ENCODE measurements around the gene WFDC1.

WFDC1 gene, protein sequence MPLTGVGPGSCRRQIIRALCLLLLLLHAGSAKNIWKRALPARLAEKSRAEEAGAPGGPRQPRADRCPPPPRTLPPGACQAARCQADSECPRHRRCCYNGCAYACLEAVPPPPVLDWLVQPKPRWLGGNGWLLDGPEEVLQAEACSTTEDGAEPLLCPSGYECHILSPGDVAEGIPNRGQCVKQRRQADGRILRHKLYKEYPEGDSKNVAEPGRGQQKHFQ

DNA sequence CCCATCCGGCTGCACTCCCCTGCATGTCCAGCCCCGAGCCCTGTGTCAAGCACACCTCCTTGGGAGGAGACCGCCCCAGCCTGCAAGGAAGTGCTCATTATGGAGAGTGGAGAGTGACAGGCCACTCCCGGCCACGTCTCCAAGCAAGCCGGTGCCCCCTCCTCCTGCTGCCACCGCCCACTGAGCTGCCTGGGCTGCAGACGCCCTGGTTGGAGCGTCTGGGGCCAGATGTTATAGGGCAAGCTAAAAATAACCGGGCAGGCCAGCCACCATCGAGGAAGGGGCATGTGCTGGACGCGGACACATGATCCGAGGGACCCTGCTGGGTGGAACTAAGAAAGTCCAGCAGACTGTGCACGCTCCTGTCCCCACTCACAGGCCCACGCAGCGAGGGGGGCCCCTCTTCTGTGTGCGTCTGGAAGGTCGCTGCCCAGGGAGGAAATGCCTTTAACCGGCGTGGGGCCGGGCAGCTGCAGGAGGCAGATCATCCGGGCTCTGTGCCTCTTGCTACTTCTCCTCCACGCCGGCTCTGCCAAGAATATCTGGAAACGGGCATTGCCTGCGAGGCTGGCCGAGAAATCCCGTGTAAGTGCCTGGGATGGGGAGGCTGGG, at the start of gene WFDC1:
Gene WFDC1, plus strand, starts transcription at position 348 of the 612 bp plus-strand sequence. Its CDS starts 94 bp downstream, at position 442.
- Histone ChIP-seq H3K4me1 (ENCODE audit: insufficient read depth, low read length) (peaks cover 15% of the 10 kb centered on the region), H3K36me3 (ENCODE audit: insufficient read depth, low read length) (no peaks in the 10 kb centered on the region), H3K27me3 (ENCODE audit: insufficient read depth, low read length) (no peaks in the 10 kb centered on the region), H2AFZ (ENCODE audit: low read depth, low read length) (peak within 1 kb of the TSS; percentile 71), H3K9me3 (ENCODE audit: low read length) (no peaks in the 10 kb centered on the region), H3K4me3 (ENCODE audit: low read length) (peak within 1 kb of the TSS; percentile 8)

DNA sequence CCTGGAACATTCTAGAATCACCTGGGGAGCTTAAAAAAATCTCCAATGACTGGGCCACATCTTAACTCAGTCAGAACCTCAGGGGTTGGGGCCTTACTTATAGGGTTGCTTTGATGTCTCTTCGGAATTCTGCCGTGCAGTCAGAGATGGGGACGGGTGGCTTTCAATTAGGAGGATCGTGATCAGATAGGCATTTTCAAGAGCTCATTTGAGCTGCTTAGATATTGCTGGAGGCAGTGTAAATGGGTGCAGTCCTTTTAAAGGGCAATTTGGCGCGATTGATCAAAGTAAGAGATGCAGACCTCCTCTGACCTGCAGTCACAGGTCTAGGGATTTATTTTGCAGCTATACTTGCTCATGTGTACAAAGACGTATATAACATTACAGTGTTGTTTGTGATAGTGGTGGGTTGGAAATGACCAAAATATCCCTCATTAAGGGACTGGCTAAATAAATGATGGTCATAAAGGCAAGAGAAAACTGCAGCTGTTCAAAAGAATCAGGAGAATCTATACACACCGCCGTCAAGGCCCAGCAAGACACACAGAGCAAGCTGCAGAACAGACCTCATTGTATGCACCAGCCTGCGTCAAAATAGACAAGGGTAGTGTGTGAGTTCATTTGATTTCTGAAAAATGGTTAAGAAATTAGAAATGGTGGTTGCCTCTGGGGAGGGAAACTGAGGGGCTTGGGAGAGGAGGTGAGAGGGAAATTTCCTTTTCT, 48.6 kb upstream of the WFDC1 start:
- Histone ChIP-seq H3K4me1 (ENCODE audit: insufficient read depth, low read length) (no peaks in the 10 kb centered on the region), H3K27me3 (ENCODE audit: insufficient read depth, low read length) (peaks cover 4% of the 10 kb centered on the region), H3K36me3 (ENCODE audit: insufficient read depth, low read length) (no peaks in the 10 kb centered on the region), H3K9me3 (ENCODE audit: low read length) (peaks cover 3% of the 10 kb centered on the region), H2AFZ (ENCODE audit: low read depth, low read length) (no peak overlapping the region), H3K4me3 (ENCODE audit: low read length) (no peak overlapping the region)

DNA sequence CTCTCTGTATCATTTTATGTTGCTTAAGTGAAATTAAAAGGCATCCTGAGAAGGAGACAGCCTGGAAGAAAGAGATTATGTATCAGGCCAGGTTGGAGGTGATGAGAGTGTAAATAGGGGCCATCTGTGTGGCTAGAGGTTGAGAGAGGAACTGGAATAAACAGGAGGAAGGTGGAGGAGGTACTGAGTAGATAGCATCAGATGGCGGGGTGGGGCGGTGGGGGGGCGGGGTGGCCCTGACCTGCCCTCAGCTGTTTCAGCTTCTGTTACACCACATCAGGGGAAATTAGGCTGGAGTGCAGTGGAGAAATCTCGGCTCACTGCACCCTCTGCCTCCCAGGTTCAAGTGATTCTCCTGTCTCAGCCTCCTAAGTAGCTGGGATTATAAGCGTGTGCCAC, 48.0 kb upstream of the WFDC1 start:
- H3K4me3 ChIP-seq (ENCODE audit: low read length), result no peak overlapping the region
- no peaks in the 10 kb centered on the region for H3K36me3 ChIP-seq (ENCODE audit: insufficient read depth, low read length)
- peaks cover 3% of the 10 kb centered on the region for H3K9me3 ChIP-seq (ENCODE audit: low read length)
- no peaks in the 10 kb centered on the region for H3K4me1 ChIP-seq (ENCODE audit: insufficient read depth, low read length)
- no peak overlapping the region for H2AFZ ChIP-seq (ENCODE audit: low read depth, low read length)
- H3K27me3 ChIP-seq (ENCODE audit: insufficient read depth, low read length), result peaks cover 4% of the 10 kb centered on the region

DNA sequence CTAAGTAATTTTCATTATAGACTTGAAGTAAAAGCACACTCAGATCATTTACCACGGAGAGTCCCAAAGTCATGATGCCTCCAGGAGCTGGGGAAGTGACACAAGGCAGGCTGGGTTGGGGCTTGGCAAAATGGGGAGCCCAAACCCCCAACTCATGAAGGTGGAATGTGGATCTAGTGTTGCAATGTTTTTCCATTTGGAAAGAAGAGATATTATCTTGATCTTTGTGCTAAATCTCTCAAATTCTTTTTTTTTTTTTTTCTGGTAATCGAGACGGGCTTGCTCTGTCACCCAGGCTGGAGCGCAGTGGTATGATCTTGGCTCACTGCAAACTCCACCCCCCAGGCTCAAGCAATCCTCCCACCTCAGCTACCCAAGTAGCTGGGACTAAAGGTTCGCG, 47.3 kb upstream of the WFDC1 start:
- Histone ChIP-seq H3K4me1 (ENCODE audit: insufficient read depth, low read length) (peaks cover 4% of the 10 kb centered on the region), H3K27me3 (ENCODE audit: insufficient read depth, low read length) (peaks cover 4% of the 10 kb centered on the region), H3K36me3 (ENCODE audit: insufficient read depth, low read length) (no peaks in the 10 kb centered on the region), H3K4me3 (ENCODE audit: low read length) (no peak overlapping the region), H3K9me3 (ENCODE audit: low read length) (peaks cover 3% of the 10 kb centered on the region), H2AFZ (ENCODE audit: low read depth, low read length) (no peak overlapping the region)

DNA sequence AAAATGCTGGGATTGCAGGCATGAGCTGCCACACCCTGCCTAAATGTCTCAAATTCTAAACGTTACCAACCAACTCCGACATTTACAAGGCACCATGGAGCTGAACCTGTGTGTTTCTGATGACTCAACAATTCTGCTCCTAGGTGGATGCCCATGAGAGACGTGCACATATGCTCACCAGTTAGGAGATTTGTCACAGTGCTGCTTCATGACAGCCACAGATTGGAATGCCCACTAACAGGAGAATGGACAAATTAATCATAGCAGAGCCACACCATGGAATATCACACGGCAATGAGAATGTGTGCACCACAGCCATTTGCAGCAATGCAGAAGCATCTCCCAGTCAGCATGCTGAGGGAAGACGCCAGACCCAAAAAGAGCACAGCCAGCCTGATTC, 46.8 kb upstream of the WFDC1 start:
- Histone ChIP-seq H2AFZ (ENCODE audit: low read depth, low read length) (no peak overlapping the region), H3K9me3 (ENCODE audit: low read length) (peaks cover 3% of the 10 kb centered on the region), H3K4me1 (ENCODE audit: insufficient read depth, low read length) (peaks cover 7% of the 10 kb centered on the region), H3K27me3 (ENCODE audit: insufficient read depth, low read length) (peaks cover 4% of the 10 kb centered on the region), H3K4me3 (ENCODE audit: low read length) (no peak overlapping the region), H3K36me3 (ENCODE audit: insufficient read depth, low read length) (no peaks in the 10 kb centered on the region)

DNA sequence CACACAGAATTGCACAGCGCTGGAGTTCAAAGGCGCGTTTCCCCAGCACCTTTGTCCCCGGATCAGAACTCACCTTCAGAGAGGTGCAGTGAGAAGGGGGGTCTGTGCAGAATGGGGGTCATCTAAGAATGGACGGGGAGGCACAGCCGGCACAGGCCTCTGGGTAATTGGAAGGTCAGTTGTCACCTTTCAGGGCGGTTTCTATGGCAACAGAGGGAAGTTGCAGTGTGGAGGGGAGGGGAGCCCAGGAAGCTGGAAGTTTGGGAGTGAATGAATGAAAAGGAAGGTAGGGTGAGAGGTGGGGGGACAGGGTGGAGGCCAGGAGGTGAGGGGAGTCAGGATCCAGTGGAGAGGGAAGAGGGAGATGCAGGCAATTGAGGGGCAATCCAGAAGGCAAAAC, 42.5 kb upstream of the WFDC1 start:
- no peaks in the 10 kb centered on the region for H3K9me3 ChIP-seq (ENCODE audit: low read length)
- H2AFZ ChIP-seq (ENCODE audit: low read depth, low read length), result no peak overlapping the region
- H3K4me1 ChIP-seq (ENCODE audit: insufficient read depth, low read length), result peaks cover 24% of the 10 kb centered on the region
- peaks cover 4% of the 10 kb centered on the region for H3K27me3 ChIP-seq (ENCODE audit: insufficient read depth, low read length)
- no peaks in the 10 kb centered on the region for H3K36me3 ChIP-seq (ENCODE audit: insufficient read depth, low read length)
- no peak overlapping the region for H3K4me3 ChIP-seq (ENCODE audit: low read length)

DNA sequence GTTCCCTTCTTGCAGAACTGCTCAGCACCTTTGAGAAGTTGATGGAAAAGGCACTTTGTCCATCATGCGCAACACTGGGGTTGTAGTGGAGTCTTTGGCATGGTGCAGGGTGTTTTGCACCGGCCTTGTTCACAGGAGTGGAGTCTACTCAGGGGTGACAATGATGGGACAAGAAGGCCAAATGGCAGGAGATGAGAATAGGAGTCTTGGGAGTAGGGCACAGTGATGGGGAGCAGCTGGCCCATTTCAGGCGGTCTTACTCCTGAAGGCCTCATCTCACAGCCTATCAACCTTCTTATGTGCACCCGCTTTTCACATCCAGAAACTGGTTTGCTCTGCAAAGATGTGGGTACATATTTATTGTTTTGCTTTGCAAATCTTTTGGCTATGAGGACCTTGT, 41.5 kb upstream of the WFDC1 start:
- Histone ChIP-seq H3K36me3 (ENCODE audit: insufficient read depth, low read length) (no peaks in the 10 kb centered on the region), H3K4me1 (ENCODE audit: insufficient read depth, low read length) (peaks cover 24% of the 10 kb centered on the region), H2AFZ (ENCODE audit: low read depth, low read length) (no peak overlapping the region), H3K9me3 (ENCODE audit: low read length) (no peaks in the 10 kb centered on the region), H3K27me3 (ENCODE audit: insufficient read depth, low read length) (peaks cover 4% of the 10 kb centered on the region), H3K4me3 (ENCODE audit: low read length) (no peak overlapping the region)

DNA sequence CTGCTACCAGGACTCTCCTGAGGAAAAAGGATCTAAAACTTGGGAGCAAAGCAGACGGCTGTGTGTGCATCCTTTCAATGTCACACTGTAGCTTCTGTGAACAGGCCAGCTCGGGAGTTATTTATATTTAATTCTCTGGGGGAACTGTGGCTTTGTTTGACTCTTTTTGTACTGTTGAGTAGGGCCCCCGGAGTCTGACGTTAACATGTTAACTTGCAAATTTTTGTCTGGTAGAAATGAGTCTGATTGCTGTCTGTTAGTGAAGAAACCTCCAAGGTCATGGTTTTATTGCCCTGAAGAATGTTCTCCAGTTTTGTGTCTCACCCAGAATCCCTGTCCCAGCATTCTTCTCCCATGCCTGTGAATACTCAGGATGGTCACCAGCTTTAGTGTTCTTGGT, 40.6 kb upstream of the WFDC1 start:
- no peak overlapping the region for H2AFZ ChIP-seq (ENCODE audit: low read depth, low read length)
- H3K36me3 ChIP-seq (ENCODE audit: insufficient read depth, low read length), result no peaks in the 10 kb centered on the region
- H3K4me3 ChIP-seq (ENCODE audit: low read length), result no peak overlapping the region
- no peaks in the 10 kb centered on the region for H3K9me3 ChIP-seq (ENCODE audit: low read length)
- peaks cover 4% of the 10 kb centered on the region for H3K27me3 ChIP-seq (ENCODE audit: insufficient read depth, low read length)
- peaks cover 24% of the 10 kb centered on the region for H3K4me1 ChIP-seq (ENCODE audit: insufficient read depth, low read length)

DNA sequence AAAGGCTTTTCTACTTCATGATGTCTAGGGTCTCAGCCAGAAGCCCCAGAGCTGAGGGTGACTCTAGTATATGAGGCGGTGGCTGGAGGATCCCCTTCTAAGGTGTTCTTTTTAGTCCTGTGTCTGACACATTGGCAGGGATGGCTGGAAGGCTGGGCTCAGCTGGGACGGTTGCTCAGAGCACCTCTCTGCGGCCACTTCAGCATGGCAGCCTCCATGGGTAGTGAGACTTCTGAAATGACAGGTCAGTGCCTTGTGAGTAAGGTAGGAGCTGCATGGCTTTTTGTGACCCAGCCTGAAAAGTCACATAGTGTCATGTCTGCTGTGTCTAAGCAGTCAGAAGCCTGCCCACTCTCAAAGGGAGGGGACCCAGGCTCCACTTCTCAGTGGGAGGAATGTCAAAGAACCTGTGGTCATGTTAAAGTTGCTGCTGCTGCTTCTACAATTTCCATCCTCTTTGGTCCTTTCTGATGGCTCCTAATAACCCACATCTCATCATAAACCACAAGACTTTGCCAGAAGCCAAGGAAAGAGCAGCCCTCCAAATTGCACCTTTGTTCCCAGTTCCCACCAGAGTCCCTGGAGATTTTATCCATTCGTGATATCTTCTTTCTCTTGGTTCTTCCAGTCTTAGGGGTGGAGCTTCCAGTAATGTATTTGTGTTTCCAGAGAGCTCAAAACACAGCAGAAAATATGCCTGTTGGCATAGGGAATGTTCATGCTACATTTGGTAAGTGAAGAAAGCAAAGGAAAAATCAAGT, 39.4 kb upstream of the WFDC1 start:
- no peaks in the 10 kb centered on the region for H3K36me3 ChIP-seq (ENCODE audit: insufficient read depth, low read length)
- peaks cover 24% of the 10 kb centered on the region for H3K4me1 ChIP-seq (ENCODE audit: insufficient read depth, low read length)
- H3K4me3 ChIP-seq (ENCODE audit: low read length), result no peak overlapping the region
- H3K27me3 ChIP-seq (ENCODE audit: insufficient read depth, low read length), result no peaks in the 10 kb centered on the region
- no peaks in the 10 kb centered on the region for H3K9me3 ChIP-seq (ENCODE audit: low read length)
- no peak overlapping the region for H2AFZ ChIP-seq (ENCODE audit: low read depth, low read length)

DNA sequence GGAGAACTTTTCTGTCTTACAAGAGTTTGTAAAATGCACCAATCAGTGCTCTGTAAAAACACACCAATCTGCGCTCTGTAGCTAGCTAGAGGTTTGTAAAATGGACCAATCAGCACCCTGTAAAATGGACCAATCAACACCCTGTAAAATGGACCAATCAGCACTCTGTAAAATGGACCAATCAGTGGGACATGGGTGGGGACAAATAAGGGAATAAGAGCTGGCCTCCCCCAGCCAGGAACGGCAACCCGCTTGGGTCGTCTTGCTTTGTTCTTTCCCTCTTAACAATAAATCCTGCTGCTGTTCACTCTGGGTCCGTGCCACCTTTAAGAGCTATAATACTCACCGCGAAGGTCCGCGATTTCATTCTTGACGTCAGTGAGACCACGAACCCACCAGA, 36.4 kb upstream of the WFDC1 start:
- H3K36me3 ChIP-seq (ENCODE audit: insufficient read depth, low read length), result no peaks in the 10 kb centered on the region
- H3K4me1 ChIP-seq (ENCODE audit: insufficient read depth, low read length), result peaks cover 23% of the 10 kb centered on the region
- H3K27me3 ChIP-seq (ENCODE audit: insufficient read depth, low read length), result no peaks in the 10 kb centered on the region
- no peak overlapping the region for H3K4me3 ChIP-seq (ENCODE audit: low read length)
- H3K9me3 ChIP-seq (ENCODE audit: low read length), result no peaks in the 10 kb centered on the region
- H2AFZ ChIP-seq (ENCODE audit: low read depth, low read length), result no peak overlapping the region

DNA sequence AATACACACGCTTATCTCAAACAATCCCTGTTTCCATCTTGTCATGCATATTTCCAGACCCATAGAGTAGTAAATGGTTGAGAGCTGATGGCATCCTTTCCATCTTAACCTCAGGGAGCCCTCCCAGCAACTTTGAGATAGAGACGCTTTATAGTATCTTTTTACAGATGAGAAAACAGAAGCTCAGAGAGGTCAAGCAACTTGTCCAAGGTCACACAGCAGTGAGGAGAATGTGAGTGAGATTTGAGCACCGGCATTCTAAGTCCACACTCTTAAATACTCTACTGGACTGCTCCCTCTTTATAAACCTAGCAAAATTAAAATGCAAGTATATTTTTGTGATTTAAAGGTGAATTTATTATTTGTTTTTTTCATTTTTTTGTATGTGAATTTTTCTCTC, 35.0 kb upstream of the WFDC1 start:
- Histone ChIP-seq H3K27me3 (ENCODE audit: insufficient read depth, low read length) (no peaks in the 10 kb centered on the region), H2AFZ (ENCODE audit: low read depth, low read length) (no peak overlapping the region), H3K4me3 (ENCODE audit: low read length) (no peak overlapping the region), H3K36me3 (ENCODE audit: insufficient read depth, low read length) (no peaks in the 10 kb centered on the region), H3K9me3 (ENCODE audit: low read length) (no peaks in the 10 kb centered on the region), H3K4me1 (ENCODE audit: insufficient read depth, low read length) (peaks cover 12% of the 10 kb centered on the region)

DNA sequence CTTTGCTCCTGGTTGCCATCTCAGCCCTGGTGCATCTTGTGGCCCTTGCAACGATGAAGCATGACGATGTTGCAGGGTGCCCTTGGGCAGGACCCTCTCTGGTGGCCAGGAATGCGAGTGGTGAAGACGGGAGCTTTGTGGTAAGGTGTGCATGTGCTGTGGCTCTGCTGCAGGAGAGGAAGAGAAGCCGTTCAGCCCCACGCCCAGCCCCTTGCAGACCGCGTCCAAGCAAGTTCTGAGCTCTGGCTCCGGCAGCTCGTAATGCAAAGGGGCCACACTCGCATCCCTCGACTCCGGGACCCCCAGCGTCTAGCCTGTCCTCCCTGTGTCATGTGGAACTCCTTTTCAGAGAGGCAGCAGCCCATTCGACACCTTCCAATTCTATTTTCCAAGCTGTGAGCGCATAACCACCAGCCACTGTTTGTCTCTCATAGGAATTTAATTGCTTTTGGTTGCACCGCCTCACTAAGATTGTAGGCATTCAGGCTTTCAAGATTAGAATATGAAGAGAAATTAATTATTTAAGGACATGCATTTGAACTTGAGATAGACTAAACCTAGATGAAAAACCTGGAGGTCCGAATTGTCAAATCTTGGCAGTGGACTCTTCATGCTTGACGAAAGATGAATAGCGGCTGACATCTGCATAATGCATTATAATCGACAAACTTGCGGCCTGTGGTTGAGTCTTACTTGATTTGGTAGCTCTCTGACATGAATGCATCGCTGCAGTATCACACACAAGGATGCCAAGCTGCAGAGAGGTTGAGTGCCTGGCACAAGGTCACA, 33.7 kb upstream of the WFDC1 start:
- Histone ChIP-seq H3K9me3 (ENCODE audit: low read length) (no peaks in the 10 kb centered on the region), H3K4me1 (ENCODE audit: insufficient read depth, low read length) (peaks cover 6% of the 10 kb centered on the region), H3K36me3 (ENCODE audit: insufficient read depth, low read length) (no peaks in the 10 kb centered on the region), H3K27me3 (ENCODE audit: insufficient read depth, low read length) (no peaks in the 10 kb centered on the region), H2AFZ (ENCODE audit: low read depth, low read length) (no peak overlapping the region), H3K4me3 (ENCODE audit: low read length) (no peak overlapping the region)
